Measurements from ENCODE around the gene GFER. TPM values are rescaled to one million over a fixed set of nuclear protein-coding genes. Genes with fewer than 3 reads are reported as not detected.

The GFER gene
- total and polyA plus RNA-seq, 9 of the 15 experiments (the other 6 are each of a cell fraction or from before 2014, with no cell fraction given): 4.3 to 53.7 (median 19.8) TPM

GRCh38 chr16:2003827-2004641 is 20.0 kb downstream of the GFER start (continued):
- TF ChIP-seq BDP1 (IDR thresholded peaks at IDR 0.05; ENCODE audit: insufficient read depth, insufficient read length): no peak
- no peak for TF ChIP-seq NFYB (IDR thresholded peaks at IDR 0.05; ENCODE audit: extremely low read depth, insufficient read length)
- TF ChIP-seq TRIM28 (IDR thresholded peaks at IDR 0.05): peak; percentile 65; the same call in 1 of the 2 replicates
- no peak for TF ChIP-seq AFF1 (IDR thresholded peaks at IDR 0.05; ENCODE audit: low read depth in 1 of 2, partially characterized antibody in 2 of 2)
- TF ChIP-seq HIVEP1 (CRISPR knock-in tag; IDR thresholded peaks at IDR 0.05): no peak
- no peak for TF ChIP-seq ZNF699 (CRISPR knock-in tag; IDR thresholded peaks at IDR 0.05; ENCODE audit: insufficient replicate concordance)
- peak; percentile 31; the same call in 1 of the 2 replicates for TF ChIP-seq CBFA2T3 (IDR thresholded peaks at IDR 0.05)
- no peak for TF ChIP-seq FOXP1 (CRISPR knock-in tag; IDR thresholded peaks at IDR 0.05)
- no peak for TF ChIP-seq ZBTB49 (CRISPR knock-in tag; IDR thresholded peaks at IDR 0.05; ENCODE audit: borderline replicate concordance)
- peak; percentile 66 for TF ChIP-seq MYNN (IDR thresholded peaks at IDR 0.05)
- TF ChIP-seq MYNN (CRISPR knock-in tag; IDR thresholded peaks at IDR 0.05): no peak
- peak; percentile 42; the same call in 1 of the 2 replicates for TF ChIP-seq USF2 (CRISPR knock-in tag; IDR thresholded peaks at IDR 0.05)
- peak; percentile 69 for TF ChIP-seq NEUROD1 (IDR thresholded peaks at IDR 0.05; ENCODE audit: borderline replicate concordance, low read depth, low read length, partially characterized antibody)
- TF ChIP-seq CHAMP1 (IDR thresholded peaks at IDR 0.05): no peak
- no peak for TF ChIP-seq ZNF551 (CRISPR knock-in tag; IDR thresholded peaks at IDR 0.05)
- no peak for TF ChIP-seq ZNF780A (CRISPR knock-in tag; IDR thresholded peaks at IDR 0.05)
- peak; percentile 33; the same call in 1 of the 2 replicates for TF ChIP-seq CREB1 (IDR thresholded peaks at IDR 0.05)
- TF ChIP-seq CREB1 (CRISPR knock-in tag; IDR thresholded peaks at IDR 0.05): no peak; the same call in none of the 2 replicates
